PC-9 (cell line): ENCODE data around the gene RBFOX2. TPM values are rescaled to one million over a fixed set of nuclear protein-coding genes. Genes with fewer than 3 reads are reported as not detected.

Source experiments
- BruUV-seq: library from RNA; stranded (reverse); fragments of 400-500 nt; replicated peaks from 2 replicates; lab custom pipeline; 2021; lab: Mats Ljungman, UMichigan
- CTCF ChIA-PET: fragments of 300-600 bp; sonication (Branson Sonifier 250); formaldehyde crosslinking; loops from one replicate; lab custom pipeline; 2022; ENCODE audit warnings: antibody characterized with exemption; lab: Charles Lee
- POLR2A ChIA-PET: fragments of 300-600 bp; sonication (Branson Sonifier 250); formaldehyde crosslinking; loops from one replicate; lab custom pipeline; 2022; ENCODE audit warnings: antibody characterized with exemption; ENCODE audit not compliant: unreplicated experiment; lab: Charles Lee
- DNase-seq, 2 experiments: peaks; one replicate each; pipeline versions ENCODE4 v3.0.0 to v3.0.0-alpha.2; 2015 to 2022; ENCODE audit warnings: mixed read lengths in 1 of 2
- H2AFZ ChIP-seq: fragments of 200-600 bp; sonication (generic); 2 replicates; pipeline ENCODE4 v1.8.1; 2017; ENCODE audit warnings: antibody characterized with exemption
- H3F3A ChIP-seq: fragments of 200-600 bp; sonication (generic); 2 replicates; pipeline ENCODE4 v1.8.1; 2017; ENCODE audit warnings: antibody characterized with exemption, mild to moderate bottlenecking, low read depth; ENCODE audit not compliant: insufficient read depth
- H3K27ac ChIP-seq: fragments of 200-600 bp; sonication (generic); 2 replicates; pipeline ENCODE4 v1.6.1; 2016; ENCODE audit warnings: mixed run types
- H3K27me3 ChIP-seq: fragments of 200-600 bp; sonication (generic); 2 replicates; pipeline ENCODE4 v1.6.1; 2016; ENCODE audit warnings: low read depth, mixed run types; ENCODE audit not compliant: insufficient read depth
- H3K36me3 ChIP-seq: fragments of 200-600 bp; sonication (generic); 2 replicates; pipeline ENCODE4 v1.6.1; 2016; ENCODE audit warnings: low read depth, mixed run types
- H3K4me1 ChIP-seq: fragments of 200-600 bp; sonication (generic); replicated peaks from 2 replicates; pipeline ENCODE4 v1.6.1; 2016; ENCODE audit warnings: mixed run types; ENCODE audit not compliant: insufficient read depth
- H3K4me2 ChIP-seq: fragments of 200-600 bp; sonication (generic); 2 replicates; pipeline ENCODE4 v1.6.1; 2017; ENCODE audit warnings: mixed run types
- H3K4me3 ChIP-seq: fragments of 200-600 bp; sonication (generic); 2 replicates; pipeline ENCODE4 v1.6.1; 2016; ENCODE audit warnings: mixed run types
- H3K79me2 ChIP-seq: fragments of 200-600 bp; sonication (generic); 2 replicates; pipeline ENCODE4 v1.6.1; 2017; ENCODE audit warnings: low read depth, mixed run types
- H3K9me2 ChIP-seq: fragments of 200-600 bp; sonication (generic); 2 replicates; pipeline ENCODE4 v1.8.1; 2017; ENCODE audit warnings: mild to moderate bottlenecking; ENCODE audit not compliant: insufficient read depth
- H3K9me3 ChIP-seq: fragments of 200-600 bp; sonication (generic); 2 replicates; pipeline ENCODE4 v1.8.1; 2016; ENCODE audit warnings: low read depth; ENCODE audit not compliant: insufficient read depth
- H4K20me1 ChIP-seq: fragments of 200-600 bp; sonication (generic); 2 replicates; pipeline ENCODE4 v1.8.1; 2017; ENCODE audit not compliant: insufficient read depth
- CTCF ChIP-seq: fragments of 200-600 bp; sonication (generic); conservative IDR thresholded peaks from 2 replicates; pipeline ENCODE4 v1.6.1; 2017; ENCODE audit warnings: mixed run types, antibody characterized with exemption, mild to moderate bottlenecking, moderate library complexity
- EZH2 ChIP-seq: fragments of 200-600 bp; sonication (generic); IDR thresholded peaks from 2 replicates; pipeline ENCODE4 v1.8.0; 2017; ENCODE audit warnings: antibody characterized with exemption, low read depth
- intact Hi-C: fragments of 100-400 bp; cut with micrococcal nuclease; formaldehyde crosslinking; loops from one replicate; pipeline ENCODE4 v1.10.0; 2022; ENCODE audit not compliant: unreplicated experiment
- total RNA-seq: library from RNA; stranded (reverse); gene quantifications from 2 replicates; pipeline ENCODE4 v1.2.3, GENCODE V29; 2021

The RBFOX2 gene
- total RNA-seq, 1 experiment from 2014 or later: 109 TPM

- no peak for DNase-seq
- no peaks in the 10 kb centered on the region for H3K9me3 ChIP-seq
- peak overlapping the region; percentile 71; the same call in 1 of the 2 replicates for H2AFZ ChIP-seq
- ChIA-PET CTCF (interaction anchor here (4.1 kb wide), 1 partner anchor 38 kb away, joined by 44 read pairs; no protein-coding TSS in a partner anchor), POLR2A (interaction anchor here (0.6 kb wide), 1 partner anchor 496 kb away, joined by 4 read pairs; no protein-coding TSS in a partner anchor)
- H3K4me1 ChIP-seq: peaks cover 22% of the 10 kb centered on the region
- no peaks in the 10 kb centered on the region for H3K9me2 ChIP-seq
- intact Hi-C loops: loop anchor here (1.0 kb wide), 1 partner anchor 400 kb away; no protein-coding TSS in a partner anchor
- H3K27ac ChIP-seq: peak overlapping the region; percentile 10
- H3K36me3 ChIP-seq: peaks cover 18% of the 10 kb centered on the region
- H3K27me3 ChIP-seq: no peaks in the 10 kb centered on the region
- H3K79me2 ChIP-seq: peaks cover 56% of the 10 kb centered on the region
- H3K4me3 ChIP-seq: peak overlapping the region; percentile 74
- H3K4me2 ChIP-seq: peak overlapping the region; percentile 80
- BruUV-seq: no TSS peak
- 0 out of 2 replicates have a peak, but pooled peaks cover 9% of the 10 kb centered on the region for H3F3A ChIP-seq
- TF ChIP-seq CTCF (no peak), EZH2 (no peak)
- H4K20me1 ChIP-seq: peaks cover 36% of the 10 kb centered on the region
These were observed 1.1 kb downstream of the RBFOX2 start for GRCh38 chr22:36027579-36027934.

DNA sequence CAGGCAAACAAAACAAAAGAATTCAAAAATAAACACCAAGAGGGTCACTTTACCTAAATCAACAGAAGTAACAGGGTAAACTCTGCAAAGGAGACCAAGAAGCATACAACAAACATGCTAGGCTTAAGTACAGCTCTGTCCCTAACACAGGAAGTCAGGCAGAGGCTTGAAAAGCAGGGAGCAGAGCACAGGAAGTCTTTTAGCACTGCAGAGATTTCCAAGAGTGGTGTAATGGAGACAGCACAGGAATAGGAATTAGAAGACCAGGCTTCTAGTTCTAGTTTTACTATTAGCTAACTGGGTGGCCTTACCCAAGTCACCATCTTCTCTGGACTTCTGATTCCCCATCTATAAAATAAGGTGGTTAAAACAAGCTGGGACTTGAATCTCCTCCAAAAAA is 1.9 kb downstream of the RBFOX2 start:
- BruUV-seq: TSS peak; percentile 32
- TF ChIP-seq EZH2: no peak
- TF ChIP-seq CTCF: no peak
- Histone ChIP-seq H2AFZ (no peak overlapping the region), H3K4me3 (peak overlapping the region; percentile 74), H3K27me3 (no peaks in the 10 kb centered on the region), H3F3A (0 out of 2 replicates have a peak, but pooled peaks cover 9% of the 10 kb centered on the region), H3K27ac (peak overlapping the region; percentile 10; the same call in 1 of the 2 replicates), H4K20me1 (peaks cover 36% of the 10 kb centered on the region), H3K4me2 (peak overlapping the region; percentile 80), H3K4me1 (peaks cover 22% of the 10 kb centered on the region), H3K9me3 (no peaks in the 10 kb centered on the region), H3K36me3 (peaks cover 22% of the 10 kb centered on the region), H3K9me2 (no peaks in the 10 kb centered on the region), H3K79me2 (peaks cover 64% of the 10 kb centered on the region)
- POLR2A ChIA-PET: interaction anchor here (0.6 kb wide), 1 partner anchor 25 kb away, joined by 8 read pairs; no protein-coding TSS in a partner anchor
- CTCF ChIA-PET: interaction anchor here (4.1 kb wide), 1 partner anchor 39 kb away, joined by 44 read pairs; no protein-coding TSS in a partner anchor
- intact Hi-C loops: loop anchor here (1.0 kb wide), 1 partner anchor 399 kb away; no protein-coding TSS in a partner anchor
- DNase-seq: peak in 1 of 2 experiments; percentile 16

- H4K20me1 ChIP-seq: peaks cover 64% of the 10 kb centered on the region
- DNase-seq: no peak
- no peaks in the 10 kb centered on the region for H3K9me2 ChIP-seq
- H3K4me3 ChIP-seq: no peak overlapping the region
- no peaks in the 10 kb centered on the region for H3K9me3 ChIP-seq
- TF ChIP-seq CTCF: no peak
- TF ChIP-seq EZH2: no peak
- CTCF ChIA-PET: no interaction called here
- intact Hi-C loops: no loop called here
- H3K36me3 ChIP-seq: peaks cover 26% of the 10 kb centered on the region
- POLR2A ChIA-PET: interaction anchor here (0.6 to 1.1 kb wide), 2 partner anchors 8 to 422 kb away, joined by 4 to 5 read pairs; no protein-coding TSS in a partner anchor
- peak overlapping the region; percentile 16; the same call in 1 of the 2 replicates for H3K27ac ChIP-seq
- H3K79me2 ChIP-seq: peaks cover 99% of the 10 kb centered on the region
- no peak overlapping the region for H2AFZ ChIP-seq
- H3K4me2 ChIP-seq: no peak overlapping the region
- no peaks in the 10 kb centered on the region for H3K27me3 ChIP-seq
- peaks cover 23% of the 10 kb centered on the region for H3K4me1 ChIP-seq
- no peaks in the 10 kb centered on the region for H3F3A ChIP-seq
- BruUV-seq: no TSS peak
These were observed 5.9 kb downstream of the RBFOX2 start for GRCh38 chr22:36022697-36023096.
